AG10803 (cell line): ENCODE results near the gene DMD.

Experiments
- DNase-seq: peaks from one replicate; pipeline ENCODE4 v3.0.0; 2010; ENCODE audit warnings: low read depth
- H3K4me3 ChIP-seq: 2 replicates; pipeline ENCODE4 v1.5.1; 2011; ENCODE audit warnings: mild to moderate bottlenecking, low read length, control low read depth
- TF ChIP-seq, protein P1 (sequence below): conservative IDR thresholded peaks from 2 replicates; pipeline ENCODE4 v1.5.1; 2011; ENCODE audit warnings: mild to moderate bottlenecking, low read length, control low read depth, inconsistent platforms

Gene DMD

DNA sequence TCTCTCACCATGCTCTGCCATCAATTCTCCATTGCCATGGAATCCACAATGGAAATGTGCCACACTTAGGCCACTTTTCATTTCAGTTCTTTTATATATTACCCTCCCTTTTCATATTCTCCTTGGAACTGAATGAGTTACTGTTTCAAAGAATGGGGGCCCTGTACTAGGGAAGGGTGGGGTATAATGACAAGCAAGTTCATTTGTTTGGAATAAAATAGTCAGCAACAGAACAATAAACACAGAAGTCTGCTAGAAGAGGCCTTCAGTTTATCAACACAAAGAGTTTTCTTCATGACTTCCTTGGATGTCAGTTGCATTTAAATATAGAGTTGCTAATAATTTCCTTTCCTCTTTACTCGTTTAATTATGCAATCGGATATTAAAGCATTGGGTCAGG lies 1661.2 kb downstream of the DMD start:
- DNase-seq: no peak
- TF ChIP-seq, protein P1, sequence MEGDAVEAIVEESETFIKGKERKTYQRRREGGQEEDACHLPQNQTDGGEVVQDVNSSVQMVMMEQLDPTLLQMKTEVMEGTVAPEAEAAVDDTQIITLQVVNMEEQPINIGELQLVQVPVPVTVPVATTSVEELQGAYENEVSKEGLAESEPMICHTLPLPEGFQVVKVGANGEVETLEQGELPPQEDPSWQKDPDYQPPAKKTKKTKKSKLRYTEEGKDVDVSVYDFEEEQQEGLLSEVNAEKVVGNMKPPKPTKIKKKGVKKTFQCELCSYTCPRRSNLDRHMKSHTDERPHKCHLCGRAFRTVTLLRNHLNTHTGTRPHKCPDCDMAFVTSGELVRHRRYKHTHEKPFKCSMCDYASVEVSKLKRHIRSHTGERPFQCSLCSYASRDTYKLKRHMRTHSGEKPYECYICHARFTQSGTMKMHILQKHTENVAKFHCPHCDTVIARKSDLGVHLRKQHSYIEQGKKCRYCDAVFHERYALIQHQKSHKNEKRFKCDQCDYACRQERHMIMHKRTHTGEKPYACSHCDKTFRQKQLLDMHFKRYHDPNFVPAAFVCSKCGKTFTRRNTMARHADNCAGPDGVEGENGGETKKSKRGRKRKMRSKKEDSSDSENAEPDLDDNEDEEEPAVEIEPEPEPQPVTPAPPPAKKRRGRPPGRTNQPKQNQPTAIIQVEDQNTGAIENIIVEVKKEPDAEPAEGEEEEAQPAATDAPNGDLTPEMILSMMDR: no peak
- H3K4me3 ChIP-seq: no peak overlapping the region

DNA sequence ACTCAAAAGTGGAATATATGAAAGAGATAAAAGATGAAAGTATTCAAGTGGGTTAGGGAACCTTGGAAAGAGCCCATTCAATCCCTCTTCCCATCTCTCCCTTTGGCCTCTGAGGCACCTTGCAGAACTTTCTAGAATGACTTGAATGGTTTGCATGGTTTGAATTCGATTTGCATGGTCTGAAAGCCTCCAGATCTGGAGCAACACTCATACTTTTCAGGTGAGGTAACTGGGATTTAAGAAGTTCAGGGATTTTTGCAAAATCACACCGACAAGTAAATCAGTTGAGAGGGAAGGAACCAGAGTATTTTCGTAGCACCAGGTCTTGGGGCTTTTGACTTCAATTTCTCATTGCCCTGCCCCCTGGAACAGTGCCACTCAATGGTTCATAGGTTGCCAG lies 1663.5 kb downstream of the DMD start:
- peak; percentile 20 for DNase-seq
- TF ChIP-seq, protein P1: no peak
- no peak overlapping the region for H3K4me3 ChIP-seq

DNA sequence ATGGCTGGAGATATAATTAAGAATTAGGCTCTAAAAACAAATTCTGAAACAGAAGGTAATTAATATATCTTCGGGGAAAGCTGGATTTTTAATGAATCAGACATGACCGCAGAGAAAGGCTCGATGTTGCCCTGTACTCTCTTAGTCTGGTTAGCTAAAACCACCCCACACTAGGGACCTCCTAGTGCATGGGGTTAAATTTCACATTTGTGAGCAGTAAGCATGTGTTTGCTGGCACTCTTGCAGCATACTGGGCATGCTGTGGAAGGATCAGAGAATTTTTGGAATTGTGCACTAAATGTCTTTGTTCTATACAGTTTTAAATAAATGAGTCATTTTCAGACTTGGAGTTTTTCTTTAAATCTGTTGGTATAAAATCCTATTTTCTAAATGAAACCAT lies 1663.9 kb downstream of the DMD start:
- peak; percentile 25 for DNase-seq
- TF ChIP-seq, protein P1: no peak
- no peak overlapping the region for H3K4me3 ChIP-seq

DNA sequence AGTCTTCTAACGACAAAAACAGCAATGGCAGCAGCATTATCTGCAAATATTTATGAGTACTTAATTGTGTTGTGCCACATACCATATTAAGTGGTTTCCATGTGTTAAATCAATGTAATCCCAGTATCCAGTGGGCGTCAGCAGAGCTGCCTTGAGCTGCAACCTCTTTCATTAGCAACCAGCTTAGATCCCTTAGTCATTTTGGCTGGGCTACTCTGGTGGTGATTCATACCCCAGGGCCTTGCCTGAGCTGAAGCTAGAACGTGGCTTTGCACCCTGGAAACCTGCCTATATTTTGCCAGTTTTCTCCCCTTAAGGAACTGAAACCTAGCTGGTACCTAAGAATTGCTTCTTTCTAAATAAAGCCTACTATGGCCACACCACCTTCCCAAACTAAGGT lies 1665.2 kb downstream of the DMD start:
- H3K4me3 ChIP-seq: no peak overlapping the region
- DNase-seq: peak; percentile 76
- TF ChIP-seq, protein P1: no peak

DNA sequence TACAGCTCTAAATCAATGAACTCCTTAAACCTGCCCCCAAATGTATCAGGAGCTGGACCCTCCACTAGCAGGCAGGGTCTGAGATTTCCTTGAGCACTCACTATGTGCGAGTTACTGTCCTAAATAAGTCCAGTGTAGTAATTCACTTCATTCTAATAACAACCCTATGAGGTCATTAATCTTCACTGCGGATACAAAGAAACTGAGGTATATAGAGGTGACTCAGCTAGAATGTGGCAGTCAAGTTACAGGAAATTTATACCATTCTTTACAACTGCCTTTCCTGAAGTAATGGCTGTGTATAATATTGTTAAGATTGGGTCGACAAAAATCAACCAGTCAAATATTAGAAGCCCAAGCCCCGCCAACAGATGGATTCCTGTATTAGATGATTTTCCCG lies 1665.6 kb downstream of the DMD start:
- no peak overlapping the region for H3K4me3 ChIP-seq
- TF ChIP-seq, protein P1: no peak
- DNase-seq: no peak

DNA sequence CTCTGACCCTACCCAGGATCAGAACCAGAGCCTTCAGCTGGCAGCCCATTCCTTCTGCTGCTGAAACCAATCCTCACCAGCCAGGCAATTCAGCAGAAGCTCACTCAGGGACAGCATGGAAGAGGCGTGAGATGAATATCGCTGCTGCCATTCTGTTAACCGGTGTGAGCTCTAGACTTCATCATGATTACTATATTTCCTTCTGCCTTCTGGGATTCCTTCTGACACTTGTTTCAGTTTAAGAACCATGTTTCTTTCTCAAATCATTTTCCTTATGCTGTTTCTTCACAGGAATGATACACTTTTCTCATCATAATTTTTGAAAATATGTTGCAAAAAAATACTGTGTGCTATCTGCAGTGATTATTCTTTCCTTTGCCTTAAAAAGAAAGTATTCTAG lies 1666.2 kb downstream of the DMD start:
- H3K4me3 ChIP-seq: no peak overlapping the region
- TF ChIP-seq, protein P1: no peak

DNA sequence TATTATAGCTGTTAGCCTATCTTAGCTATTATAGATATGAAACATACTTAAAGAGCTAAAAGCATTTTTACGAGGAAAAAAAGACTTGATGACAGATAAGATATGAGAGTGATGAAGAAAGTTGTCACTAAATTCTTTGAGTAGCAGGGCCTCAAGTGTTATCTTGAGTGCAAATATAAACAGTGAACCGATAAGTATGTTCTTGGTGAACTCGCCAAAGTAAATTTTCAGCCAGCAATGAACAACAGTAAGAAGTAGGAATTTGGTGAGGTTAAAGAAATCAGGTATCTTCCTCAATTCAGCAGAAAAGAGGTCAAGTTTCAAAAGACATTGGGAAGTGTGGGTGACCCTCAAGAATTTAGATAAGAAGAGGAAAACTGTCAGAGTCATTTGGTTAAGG lies 1667.7 kb downstream of the DMD start:
- TF ChIP-seq, protein P1: no peak
- no peak for DNase-seq

More for the DNA sequence above, 1666.2 kb downstream of the DMD start:
- no peak for DNase-seq

More for the DNA sequence above, 1667.7 kb downstream of the DMD start:
- no peak overlapping the region for H3K4me3 ChIP-seq
